K562 (cell line): Measurements from ENCODE around the gene EPC2. TPM values are rescaled to one million over a fixed set of nuclear protein-coding genes. Genes with fewer than 3 reads are reported as not detected.

ENCODE experiments used
- ATAC-seq: fragments of 200-7000 bp; cut with Tn5 transposase; 3 replicates; pipeline ENCODE4 v1.9.1; 2020; ENCODE audit warnings: moderate library complexity
- BruUV-seq: library from RNA; stranded (reverse); fragments of 400-500 nt; replicated peaks from 2 replicates; lab custom pipeline; 2021; lab: Mats Ljungman, UMichigan
- CTCF ChIA-PET: fragments of 300-600 bp; formaldehyde crosslinking; extraction: SDS; loops from one replicate; lab custom pipeline; 2021; ENCODE audit warnings: low intra/inter-chr PET ratio; lab: Yijun Ruan, JAX
- POLR2A ChIA-PET: fragments of 300-600, 350-650 bp; sonication (Branson Sonifier 250); formaldehyde crosslinking; extraction: SDS; loops from one replicate; lab custom pipeline; 2021; ENCODE audit warnings: antibody characterized with exemption, inconsistent platforms; lab: Yijun Ruan, JAX
- DNase-seq, 4 experiments: peaks; one replicate each; pipeline versions ENCODE4 v3.0.0 to v3.0.0-alpha.2; 2011 to 2018; ENCODE audit warnings: low spot score in 3 of 4, mixed read lengths in 3 of 4; ENCODE audit errors: extremely low read depth in 1 of 4
- FAIRE-seq: peaks from 2 replicates; lab custom pipeline; 2011; peaks lifted over from hg19 to GRCh38; lab: Jason Lieb, UNC
- H2AFZ ChIP-seq: 2 replicates; pipeline ENCODE4 v1.6.0; 2011; ENCODE audit warnings: low read depth, low read length, control low read depth, inconsistent platforms
- H3K27ac ChIP-seq: fragments of 200-600 bp; 3 replicates; pipeline ENCODE4 v1.8.0; 2011; ENCODE audit warnings: low read depth, mild to moderate bottlenecking, control low read depth, inconsistent platforms, low read length, moderate library complexity, mixed read lengths; ENCODE audit errors: extremely low read depth
- H3K27me3 ChIP-seq, 2 experiments: fragments of 300-600 bp in 1 of 2; 2 replicates in 1 of 2; 3 replicates in 1 of 2; pipeline versions ENCODE4 v1.6.0 to v1.8.0; 2011; ENCODE audit warnings: inconsistent platforms in 2 of 2, low read length in 2 of 2, mild to moderate bottlenecking in 1 of 2, mixed read lengths in 1 of 2, moderate library complexity in 1 of 2; ENCODE audit not compliant: control insufficient read depth in 2 of 2, insufficient read depth in 2 of 2
- H3K36me3 ChIP-seq: fragments of 300-600 bp; 3 replicates; pipeline ENCODE4 v1.8.0; 2011; ENCODE audit warnings: mild to moderate bottlenecking, low read length, inconsistent platforms; ENCODE audit not compliant: control insufficient read depth, insufficient read depth
- H3K4me1 ChIP-seq, 2 experiments: fragments of 200-600 bp in 1 of 2; replicated peaks in 1 of 2; 2 replicates in 1 of 2; 3 replicates in 1 of 2; pipeline versions ENCODE4 v1.5.1 to v1.8.0; 2011; ENCODE audit warnings: inconsistent platforms in 2 of 2, low read length in 2 of 2, mild to moderate bottlenecking in 1 of 2, mixed read lengths in 1 of 2, moderate library complexity in 1 of 2; ENCODE audit not compliant: control insufficient read depth in 2 of 2, insufficient read depth in 2 of 2
- H3K4me2 ChIP-seq: 2 replicates; pipeline ENCODE4 v1.6.1; 2011; ENCODE audit warnings: low read length, control low read depth, inconsistent platforms, mixed read lengths; ENCODE audit not compliant: insufficient read depth
- H3K4me3 ChIP-seq: fragments of 200-600 bp; sonication (generic), shearing (Covaris generic); 2 replicates; pipeline ENCODE4 v1.5.1; 2016; ENCODE audit warnings: control low read depth, inconsistent platforms
- H3K79me2 ChIP-seq: fragments of 200-600 bp; 3 replicates; pipeline ENCODE4 v1.8.0; 2011; ENCODE audit warnings: low read length, inconsistent platforms; ENCODE audit not compliant: control insufficient read depth, insufficient read depth
- H3K9ac ChIP-seq, 2 experiments: 2 replicates each; pipeline versions ENCODE4 v1.6.0 to v1.6.1; 2011; ENCODE audit warnings: low read depth in 2 of 2, low read length in 2 of 2, control low read depth in 1 of 2, inconsistent platforms in 1 of 2, mild to moderate bottlenecking in 1 of 2, mixed read lengths in 1 of 2; ENCODE audit not compliant: insufficient read depth in 1 of 2
- H3K9me1 ChIP-seq: one replicate; pipeline ENCODE4 v1.6.0; 2011; ENCODE audit warnings: inconsistent platforms, mild to moderate bottlenecking, low read length, moderate library complexity; ENCODE audit not compliant: control insufficient read depth, insufficient read depth
- H3K9me3 ChIP-seq: replicated peaks from 2 replicates; pipeline ENCODE4 v1.5.1; 2011; ENCODE audit warnings: low read depth, low read length, inconsistent platforms; ENCODE audit not compliant: control insufficient read depth, insufficient read depth
- H4K20me1 ChIP-seq: replicated peaks from 2 replicates; pipeline ENCODE4 v1.6.1; 2011; ENCODE audit warnings: low read length, inconsistent platforms, mixed read lengths; ENCODE audit not compliant: control insufficient read depth, insufficient read depth
- CBX2 ChIP-seq: fragments of 200-600 bp; sonication (generic); IDR thresholded peaks from one replicate; pipeline ENCODE4 v1.6.1; 2012; ENCODE audit warnings: mild to moderate bottlenecking, low read length, inconsistent platforms; ENCODE audit not compliant: insufficient read depth, poor library complexity, severe bottlenecking
- CBX3 ChIP-seq, 2 experiments: IDR thresholded peaks; 1 replicate in 1 of 2; 2 replicates in 1 of 2; pipeline ENCODE4 v1.6.1; 2012; ENCODE audit warnings: inconsistent platforms in 2 of 2, low read length in 2 of 2, borderline replicate concordance in 1 of 2, control low read depth in 1 of 2
- L3MBTL2 ChIP-seq: fragments of 450-650 bp; IDR thresholded peaks from 2 replicates; pipeline ENCODE4 v1.6.1; 2016; ENCODE audit warnings: mild to moderate bottlenecking, moderate library complexity
- SIN3B ChIP-seq: fragments of 450-650 bp; IDR thresholded peaks from 2 replicates; pipeline ENCODE4 v1.6.1; 2017; ENCODE audit warnings: low read depth, mild to moderate bottlenecking, moderate library complexity
- YBX1 ChIP-seq: fragments of 450-650 bp; IDR thresholded peaks from 2 replicates; pipeline ENCODE4 v1.7.1; 2016; ENCODE audit warnings: mild to moderate bottlenecking
- ZBTB43 ChIP-seq: sonication (generic); formaldehyde crosslinking; IDR thresholded peaks from 2 replicates; pipeline ENCODE4 v1.8.0; 2023; ENCODE audit warnings: mild to moderate bottlenecking, missing genetic modification reagents
- ZNF143 ChIP-seq: sonication (generic); formaldehyde crosslinking; IDR thresholded peaks from 2 replicates; pipeline ENCODE4 v1.9.0; 2022; ENCODE audit warnings: mild to moderate bottlenecking, missing genetic modification reagents
- ZNF217 ChIP-seq: sonication (generic); formaldehyde crosslinking; IDR thresholded peaks from 2 replicates; pipeline ENCODE4 v1.8.0; 2022; ENCODE audit warnings: mild to moderate bottlenecking, missing genetic modification reagents
- ZNF318 ChIP-seq, 2 experiments: fragments of 450-650 bp; IDR thresholded peaks; 2 replicates each; pipeline ENCODE4 v1.6.1; 2016; ENCODE audit warnings: mild to moderate bottlenecking in 2 of 2, borderline replicate concordance in 1 of 2, low read depth in 1 of 2, moderate library complexity in 1 of 2
- WGBS: fragments of 100-300 bp; shearing (Covaris generic); methylation state at CpG from one replicate; pipeline ENCODE4 v1.1.6; 2016; ENCODE audit warnings: low coverage, mixed read lengths; ENCODE audit not compliant: insufficient coverage; ENCODE audit errors: missing lambda C conversion rate; 5-methylcytosine and 5-hydroxymethylcytosine counted together
- in situ Hi-C: fragments of 300-500 bp; cut with MboI; formaldehyde crosslinking; loops from 4 replicates; pipeline ENCODE4 v1.15.0; 2018; ENCODE audit warnings: inconsistent platforms, mixed read lengths
- intact Hi-C: fragments of 100-400 bp; cut with micrococcal nuclease; formaldehyde crosslinking; loops from 2 replicates; pipeline ENCODE4 v1.14.2; 2022
- polyA plus RNA-seq, 8 experiments: library from polyadenylated mRNA; depleted of rRNA in 4 of 8; stranded (reverse) in 5 of 8; unstranded in 3 of 8; fragments of >200 nt; fragmentation: Nextera tagmentation in 2 of 8; fragmentation: Illumina TruSeq in 1 of 8; extraction: Ambion mirVana in 2 of 8; extraction: Trizol in 1 of 8; gene quantifications; 2 replicates each; pipeline versions ENCODE4 v1.2.1 to v1.2.3, GENCODE V29; 2011 to 2014; ENCODE audit warnings: inconsistent platforms in 1 of 8, missing spikeins in 1 of 8
- total RNA-seq, 7 experiments: library from RNA; depleted of rRNA in 6 of 7; stranded (reverse); fragments of >200 nt in 6 of 7; fragmentation: Illumina TruSeq in 2 of 7; extraction: Trizol in 2 of 7; gene quantifications; 2 replicates each; pipeline versions ENCODE4 v1.2.1 to v1.2.3, GENCODE V29; 2011 to 2021; ENCODE audit warnings: low replicate concordance in 1 of 7
- TF ChIP-seq, protein P1 (sequence below): fragments of 450-650 bp; IDR thresholded peaks from 2 replicates; pipeline ENCODE4 v1.6.1; 2016; ENCODE audit warnings: low read depth, mild to moderate bottlenecking, moderate library complexity
- TF ChIP-seq, protein P2 (sequence below): sonication (generic); formaldehyde crosslinking; IDR thresholded peaks from 2 replicates; pipeline ENCODE4 v1.8.0; 2022; ENCODE audit warnings: missing genetic modification reagents, mild to moderate bottlenecking, borderline replicate concordance

Gene EPC2
- total and polyA plus RNA-seq, 9 of the 15 experiments (the other 6 are each of a cell fraction or from before 2014, with no cell fraction given), result 7.0 to 35.8 (median 29.1) TPM

DNA sequence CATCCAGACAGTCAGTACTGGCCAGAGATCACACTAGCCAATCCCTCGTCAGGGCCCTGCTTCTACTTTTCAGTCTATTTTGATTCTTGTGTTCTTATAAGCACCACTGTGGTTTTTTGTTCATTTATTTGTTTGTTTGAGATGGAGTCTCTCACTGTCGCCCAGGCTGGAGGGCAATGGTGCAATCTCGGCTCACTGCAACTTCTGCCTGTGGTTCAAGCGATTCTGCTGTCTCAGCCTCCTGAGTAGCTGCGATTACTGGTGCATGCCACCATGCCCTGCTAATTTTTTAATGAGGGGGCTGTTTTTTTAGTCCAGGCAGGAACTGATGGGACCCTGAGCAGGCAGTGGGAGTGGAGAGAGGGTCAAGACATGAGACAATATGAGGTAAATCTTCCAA lies 165.5 kb downstream of the EPC2 start:
- no peak for ATAC-seq
- BruUV-seq, result no TSS peak
- H3K4me1 ChIP-seq, result no peaks in the 10 kb centered on the region; a peak in 1 of 5 replicates
- H3K9ac ChIP-seq, result no peak overlapping the region
- no peak overlapping the region for H2AFZ ChIP-seq
- H3K27me3 ChIP-seq, result peaks cover 7 to 24% of the 10 kb centered on the region in 2 experiments; a peak in 2 of 5 replicates
- H3K4me3 ChIP-seq, result no peak overlapping the region
- no peak overlapping the region for H3K4me2 ChIP-seq
- FAIRE-seq, result no peak
- H3K9me3 ChIP-seq, result no peaks in the 10 kb centered on the region
- DNase-seq, result no peak
- H3K36me3 ChIP-seq, result no peaks in the 10 kb centered on the region
- intact Hi-C loops (loop anchor here (5.0 kb wide), 1 partner anchor 168 kb away; the partner anchor contains the start of gene EPC2), in situ Hi-C loops (no loop called here)
- no peak overlapping the region for H3K27ac ChIP-seq
- no peaks in the 10 kb centered on the region; the same call in 1 of the 2 replicates for H4K20me1 ChIP-seq
- H3K79me2 ChIP-seq, result no peaks in the 10 kb centered on the region
- CTCF ChIA-PET, result no interaction called here
- no peak for TF ChIP-seq CBX3 (IDR thresholded peaks at IDR 0.05; ENCODE audit: borderline replicate concordance in 1 of 2, low read length in 2 of 2)
- TF ChIP-seq ZNF217 (CRISPR knock-in tag), result no peak
- TF ChIP-seq, protein P1, sequence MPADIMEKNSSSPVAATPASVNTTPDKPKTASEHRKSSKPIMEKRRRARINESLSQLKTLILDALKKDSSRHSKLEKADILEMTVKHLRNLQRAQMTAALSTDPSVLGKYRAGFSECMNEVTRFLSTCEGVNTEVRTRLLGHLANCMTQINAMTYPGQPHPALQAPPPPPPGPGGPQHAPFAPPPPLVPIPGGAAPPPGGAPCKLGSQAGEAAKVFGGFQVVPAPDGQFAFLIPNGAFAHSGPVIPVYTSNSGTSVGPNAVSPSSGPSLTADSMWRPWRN, result no peak
- TF ChIP-seq L3MBTL2, result no peak
- TF ChIP-seq CBX2, result no peak
- no peak for TF ChIP-seq ZBTB43
- TF ChIP-seq ZNF143 (CRISPR knock-in tag), result no peak
- TF ChIP-seq YBX1, result no peak
- TF ChIP-seq ZNF318 (IDR thresholded peaks at IDR 0.05; ENCODE audit: borderline replicate concordance in 1 of 2, low read depth in 1 of 2), result no peak
- TF ChIP-seq, protein P2, sequence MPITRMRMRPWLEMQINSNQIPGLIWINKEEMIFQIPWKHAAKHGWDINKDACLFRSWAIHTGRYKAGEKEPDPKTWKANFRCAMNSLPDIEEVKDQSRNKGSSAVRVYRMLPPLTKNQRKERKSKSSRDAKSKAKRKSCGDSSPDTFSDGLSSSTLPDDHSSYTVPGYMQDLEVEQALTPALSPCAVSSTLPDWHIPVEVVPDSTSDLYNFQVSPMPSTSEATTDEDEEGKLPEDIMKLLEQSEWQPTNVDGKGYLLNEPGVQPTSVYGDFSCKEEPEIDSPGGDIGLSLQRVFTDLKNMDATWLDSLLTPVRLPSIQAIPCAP (CRISPR knock-in tag), result no peak
- no peak for TF ChIP-seq SIN3B
- TF ChIP-seq, all 486 proteins: peak for 0
- POLR2A ChIA-PET, result interaction anchor here (1.7 kb wide), 1 partner anchor 10 kb away, joined by 3 read pairs; no protein-coding TSS in a partner anchor
- no peaks in the 10 kb centered on the region for H3K9me1 ChIP-seq
- WGBS, result 0% methylated on average over 5 of the region's 5 CpGs
